GM19468 (cell line): ENCODE measurements around the gene OSBPL5.

Experiments used
- ATAC-seq: cut with Tn5 transposase; IDR thresholded peaks from one replicate; pipeline ENCODE4 v1.9.1; 2021; ENCODE audit warnings: mild to moderate bottlenecking, moderate library complexity, moderate number of reproducible peaks; ENCODE audit not compliant: unreplicated experiment; ENCODE audit errors: extremely low read depth

The OSBPL5 gene, protein sequence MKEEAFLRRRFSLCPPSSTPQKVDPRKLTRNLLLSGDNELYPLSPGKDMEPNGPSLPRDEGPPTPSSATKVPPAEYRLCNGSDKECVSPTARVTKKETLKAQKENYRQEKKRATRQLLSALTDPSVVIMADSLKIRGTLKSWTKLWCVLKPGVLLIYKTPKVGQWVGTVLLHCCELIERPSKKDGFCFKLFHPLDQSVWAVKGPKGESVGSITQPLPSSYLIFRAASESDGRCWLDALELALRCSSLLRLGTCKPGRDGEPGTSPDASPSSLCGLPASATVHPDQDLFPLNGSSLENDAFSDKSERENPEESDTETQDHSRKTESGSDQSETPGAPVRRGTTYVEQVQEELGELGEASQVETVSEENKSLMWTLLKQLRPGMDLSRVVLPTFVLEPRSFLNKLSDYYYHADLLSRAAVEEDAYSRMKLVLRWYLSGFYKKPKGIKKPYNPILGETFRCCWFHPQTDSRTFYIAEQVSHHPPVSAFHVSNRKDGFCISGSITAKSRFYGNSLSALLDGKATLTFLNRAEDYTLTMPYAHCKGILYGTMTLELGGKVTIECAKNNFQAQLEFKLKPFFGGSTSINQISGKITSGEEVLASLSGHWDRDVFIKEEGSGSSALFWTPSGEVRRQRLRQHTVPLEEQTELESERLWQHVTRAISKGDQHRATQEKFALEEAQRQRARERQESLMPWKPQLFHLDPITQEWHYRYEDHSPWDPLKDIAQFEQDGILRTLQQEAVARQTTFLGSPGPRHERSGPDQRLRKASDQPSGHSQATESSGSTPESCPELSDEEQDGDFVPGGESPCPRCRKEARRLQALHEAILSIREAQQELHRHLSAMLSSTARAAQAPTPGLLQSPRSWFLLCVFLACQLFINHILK

DNA sequence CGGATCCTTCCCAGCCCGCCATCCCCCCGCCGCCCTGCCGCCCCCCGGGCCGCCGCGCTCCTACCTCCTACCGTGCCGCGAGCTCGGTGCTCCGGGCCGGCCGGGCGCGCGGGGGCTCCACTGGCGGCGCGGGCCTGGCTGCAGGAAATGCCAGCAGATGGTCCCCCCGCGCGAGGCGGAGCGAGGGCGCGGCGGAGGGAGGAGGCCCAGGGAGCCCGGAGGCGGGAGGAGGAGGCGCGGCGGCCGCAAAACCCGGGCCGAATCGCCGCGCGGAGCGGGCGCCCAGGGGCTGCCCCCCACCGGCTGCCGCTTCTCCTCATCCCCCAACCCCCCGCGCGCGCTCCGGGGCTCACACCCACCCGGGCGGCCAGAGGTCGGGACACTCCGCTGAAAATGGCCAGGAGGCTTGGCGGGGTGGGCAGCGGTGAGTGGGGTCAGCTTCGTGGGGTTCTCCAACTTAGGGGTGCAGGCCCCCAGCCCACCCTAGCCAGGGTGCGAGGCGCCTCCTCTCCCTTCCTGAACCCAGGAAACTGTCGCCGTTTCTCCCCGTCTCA is at the start of gene OSBPL5:
Gene OSBPL5 (minus strand): TSS at position 159 of the 554 bp plus-strand sequence. CDS start 36,162 bp downstream, outside the sequence.
- ATAC-seq = no peak

DNA sequence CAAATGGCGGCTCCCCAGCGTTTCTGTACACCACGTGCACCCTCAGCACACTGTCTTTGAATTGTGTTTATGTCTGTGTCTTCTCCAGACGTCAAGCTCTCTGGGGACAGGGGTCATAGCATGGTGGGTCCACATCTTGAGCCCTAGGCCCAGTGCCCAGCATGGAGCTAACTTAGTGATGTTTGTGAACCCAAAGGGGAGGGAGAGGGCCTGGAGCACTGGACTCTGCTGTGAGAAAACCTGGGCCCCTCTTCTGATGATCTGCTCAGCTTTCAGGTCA is 49.2 kb upstream of the OSBPL5 start:
- ATAC-seq = no peak

DNA sequence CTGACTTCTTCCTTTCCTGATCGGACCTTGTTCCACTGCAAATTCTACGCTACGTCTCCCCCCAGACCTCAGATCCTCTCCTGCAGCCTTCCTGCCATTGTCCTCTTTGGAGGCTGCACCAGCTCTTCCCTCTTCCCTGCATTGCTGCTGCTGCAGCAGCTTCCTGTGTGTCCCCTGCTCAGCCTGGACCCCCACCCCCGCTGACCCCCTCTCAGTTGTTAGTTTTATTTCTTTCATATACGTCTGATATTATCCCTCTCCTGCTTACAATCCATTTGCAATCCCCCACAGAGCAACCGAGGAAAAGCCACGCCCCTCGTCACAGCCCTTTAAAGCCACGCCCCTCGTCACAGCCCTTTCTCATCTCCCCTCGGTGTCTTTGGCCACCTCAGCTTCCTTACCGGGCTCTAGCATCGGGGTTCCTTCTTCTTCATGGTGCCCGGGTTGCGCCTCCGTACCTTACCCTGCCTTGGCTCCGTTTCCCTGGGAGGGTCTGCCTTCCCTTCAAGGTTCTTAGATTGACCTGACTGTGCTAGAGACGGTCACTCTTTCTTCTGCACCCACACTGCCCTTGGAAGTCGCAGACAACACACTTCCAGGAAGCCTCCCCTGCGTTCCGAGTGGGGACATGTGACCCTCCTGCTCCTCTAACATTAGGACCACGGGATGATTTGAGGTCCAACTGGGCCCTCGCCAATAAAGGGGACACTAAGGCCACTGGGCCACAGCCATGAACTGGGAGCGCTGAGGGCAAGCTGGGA is 48.7 kb upstream of the OSBPL5 start:
- no peak for ATAC-seq

DNA sequence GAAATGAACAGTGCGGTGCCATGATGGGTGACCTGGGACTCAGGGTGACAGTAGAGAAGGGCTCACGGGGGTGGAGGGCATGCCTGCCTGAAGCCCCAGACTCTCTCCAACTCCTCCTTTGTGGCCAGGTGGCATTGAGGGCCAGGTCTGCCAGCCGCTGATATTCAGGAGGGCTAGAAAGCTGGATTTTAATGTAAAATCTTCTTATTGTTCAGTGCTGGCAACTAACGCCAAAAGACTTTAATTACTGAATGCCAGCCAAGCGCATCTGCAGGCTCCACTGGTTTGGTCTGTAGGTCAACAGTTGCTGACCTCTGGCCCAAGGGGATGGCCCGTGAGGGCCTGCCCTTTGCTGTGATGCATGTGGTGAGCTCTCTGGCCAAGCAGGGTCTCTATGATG is 43.2 kb upstream of the OSBPL5 start:
- ATAC-seq = no peak

DNA sequence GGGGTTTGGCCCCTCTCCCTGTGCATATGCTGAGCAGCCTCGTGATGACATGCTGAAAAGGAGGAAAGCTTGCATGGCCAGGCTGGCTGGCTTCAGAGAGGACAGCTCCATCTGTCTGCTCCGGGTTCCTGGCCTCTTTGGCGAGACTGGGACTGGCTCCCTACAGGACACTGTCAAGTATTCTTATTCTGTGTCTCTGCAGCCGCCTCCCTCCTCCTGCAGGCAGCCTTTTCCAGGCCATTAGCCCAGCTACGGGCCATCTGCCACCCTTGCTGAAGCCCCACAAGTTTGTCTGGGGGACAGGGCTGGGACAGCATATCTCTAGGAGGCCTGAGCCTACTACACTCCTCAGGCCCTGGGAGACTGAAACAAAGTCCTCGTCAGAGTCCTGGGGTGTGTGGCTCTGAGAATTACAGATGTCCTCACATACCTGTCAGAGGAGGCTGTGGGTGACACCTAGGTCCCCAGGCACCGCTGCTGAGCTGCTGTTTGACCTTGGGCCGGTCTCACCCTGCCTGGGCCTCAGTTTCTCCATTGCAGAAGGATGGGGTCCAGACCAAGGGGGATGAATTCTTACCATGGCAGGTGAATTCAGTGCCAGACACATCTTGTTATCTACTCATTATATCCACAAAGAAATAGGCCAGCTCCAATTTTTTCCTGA is 42.5 kb upstream of the OSBPL5 start:
- ATAC-seq = no peak

DNA sequence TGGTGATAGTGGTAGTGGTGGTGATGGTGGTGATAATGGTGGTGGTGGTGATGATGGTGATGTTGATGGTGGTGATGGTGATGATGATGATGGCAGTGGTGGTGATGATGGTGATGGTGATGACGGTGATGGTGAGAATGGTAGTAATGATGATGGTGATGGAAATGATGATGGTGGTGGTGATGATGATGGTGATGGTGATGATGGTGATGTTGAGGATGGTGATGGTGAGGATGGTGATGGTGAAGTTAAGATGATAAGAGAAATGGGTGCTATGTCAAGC is 41.8 kb upstream of the OSBPL5 start:
- ATAC-seq = no peak

DNA sequence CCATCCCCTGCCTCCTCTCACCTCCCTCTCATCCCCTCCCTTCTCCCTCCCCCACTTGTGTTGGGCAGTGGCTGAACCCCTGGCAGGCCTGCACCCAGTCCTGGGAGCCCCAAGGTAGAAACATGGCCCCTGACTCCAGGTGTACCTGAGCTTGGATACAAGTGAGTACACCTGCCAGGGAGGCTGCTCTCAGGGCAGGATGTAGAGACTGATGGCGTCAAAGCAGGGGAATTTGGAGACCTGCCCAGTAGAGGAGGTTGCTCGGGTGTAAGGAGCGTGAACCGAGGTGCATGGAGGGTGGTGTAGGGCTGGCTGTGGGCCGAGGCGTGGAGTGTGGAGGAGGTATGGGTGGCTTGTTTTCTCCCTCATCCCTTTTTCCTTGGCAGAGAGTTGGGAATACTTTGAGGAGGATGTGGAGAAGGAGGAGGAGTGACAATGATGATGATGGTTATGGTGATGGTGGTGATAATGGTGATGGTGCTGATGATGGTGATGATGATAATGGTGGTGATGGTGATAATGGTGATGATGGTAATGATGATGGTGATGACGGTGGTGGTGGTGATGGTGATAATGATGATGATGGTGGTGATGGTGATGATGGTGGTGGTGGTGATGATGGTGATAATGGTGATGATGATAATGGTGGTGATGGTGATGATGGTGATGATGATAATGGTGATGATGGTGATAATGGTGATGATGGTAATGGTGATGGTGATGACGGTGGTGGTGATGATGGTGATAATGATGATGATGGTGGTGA is 41.2 kb upstream of the OSBPL5 start:
- ATAC-seq = no peak

DNA sequence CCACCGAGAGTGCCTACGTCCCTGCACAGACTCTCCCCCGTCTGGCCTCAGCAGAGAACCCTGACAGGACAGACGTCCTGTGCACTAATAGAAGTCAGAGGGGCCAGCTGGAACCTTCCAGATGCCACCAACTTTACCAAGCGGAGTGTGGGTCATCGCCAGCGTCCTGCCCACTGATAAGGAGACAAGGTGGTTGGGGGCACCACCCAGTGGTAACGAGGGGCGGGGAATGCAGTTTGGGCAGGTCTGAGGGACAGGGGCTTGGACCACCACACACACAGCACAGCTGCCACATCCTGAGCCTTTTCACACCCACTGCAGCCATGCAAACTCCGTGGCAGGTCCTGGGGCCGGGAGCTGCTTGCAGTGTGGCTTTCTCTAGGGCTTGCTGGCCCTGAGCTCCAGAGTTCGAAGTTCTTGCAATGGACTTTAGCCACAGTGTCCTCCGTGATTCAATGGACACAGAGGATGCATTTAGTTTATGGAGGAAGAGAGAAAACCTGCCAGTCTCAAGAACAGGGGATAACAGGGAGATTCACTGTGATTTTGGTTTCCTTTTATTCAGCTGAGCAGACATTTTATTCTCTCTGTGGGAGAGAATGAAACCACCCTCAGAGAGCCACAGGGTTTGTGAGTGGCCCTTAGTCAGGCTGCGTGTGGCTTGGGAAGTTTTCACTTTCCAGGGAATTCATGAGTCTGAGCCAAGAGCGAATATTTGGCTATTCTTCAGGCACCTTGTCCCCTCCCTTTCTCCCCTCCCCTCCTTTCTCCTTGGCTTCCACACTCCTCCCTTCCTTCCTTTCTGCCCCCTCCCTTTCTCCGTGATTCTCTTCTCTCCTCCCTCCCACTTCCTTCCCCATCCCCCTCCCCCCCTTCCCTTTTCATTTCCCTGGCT is 40.4 kb upstream of the OSBPL5 start:
- no peak for ATAC-seq

DNA sequence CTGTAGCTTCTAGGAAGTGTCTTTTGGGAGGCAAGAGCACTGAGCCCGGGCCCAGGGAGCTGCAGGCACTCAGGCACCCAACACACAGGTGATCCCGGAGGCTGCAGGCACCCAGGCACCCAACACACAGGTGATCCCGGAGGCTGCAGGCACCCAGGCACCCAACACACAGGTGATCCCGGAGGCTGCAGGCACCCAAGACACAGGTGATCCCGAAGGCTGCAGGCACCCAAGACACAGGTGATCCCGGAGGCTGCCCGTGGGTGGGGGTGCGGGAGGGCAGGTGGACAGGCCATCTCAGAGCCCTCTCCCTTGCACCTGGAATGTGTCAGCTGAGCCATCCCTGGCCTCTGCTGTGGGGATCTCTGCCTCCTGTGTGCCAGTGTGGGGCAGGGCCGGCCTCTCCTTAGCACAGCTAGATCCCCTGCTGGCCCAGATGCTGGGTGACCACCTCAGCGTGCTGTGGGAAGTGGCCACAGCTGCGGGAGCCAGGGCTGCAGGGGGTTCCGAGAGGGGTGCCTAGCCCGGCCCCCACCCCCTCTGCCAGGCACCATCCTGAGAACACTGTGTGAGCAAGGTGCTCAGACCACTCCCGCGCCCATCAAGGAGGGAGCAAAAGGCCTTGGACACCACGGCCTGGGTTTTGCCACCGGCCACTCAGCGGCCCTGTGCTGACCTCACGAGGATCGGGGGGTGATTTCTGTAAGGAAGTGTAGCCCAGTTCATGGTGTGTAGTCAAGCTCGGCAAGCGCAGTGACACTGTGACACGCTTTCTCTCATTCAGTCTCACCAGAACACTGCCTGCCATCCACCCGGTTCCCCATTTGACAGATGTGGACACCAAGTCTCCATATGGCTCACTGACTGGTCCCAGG is 39.3 kb upstream of the OSBPL5 start:
- no peak for ATAC-seq

DNA sequence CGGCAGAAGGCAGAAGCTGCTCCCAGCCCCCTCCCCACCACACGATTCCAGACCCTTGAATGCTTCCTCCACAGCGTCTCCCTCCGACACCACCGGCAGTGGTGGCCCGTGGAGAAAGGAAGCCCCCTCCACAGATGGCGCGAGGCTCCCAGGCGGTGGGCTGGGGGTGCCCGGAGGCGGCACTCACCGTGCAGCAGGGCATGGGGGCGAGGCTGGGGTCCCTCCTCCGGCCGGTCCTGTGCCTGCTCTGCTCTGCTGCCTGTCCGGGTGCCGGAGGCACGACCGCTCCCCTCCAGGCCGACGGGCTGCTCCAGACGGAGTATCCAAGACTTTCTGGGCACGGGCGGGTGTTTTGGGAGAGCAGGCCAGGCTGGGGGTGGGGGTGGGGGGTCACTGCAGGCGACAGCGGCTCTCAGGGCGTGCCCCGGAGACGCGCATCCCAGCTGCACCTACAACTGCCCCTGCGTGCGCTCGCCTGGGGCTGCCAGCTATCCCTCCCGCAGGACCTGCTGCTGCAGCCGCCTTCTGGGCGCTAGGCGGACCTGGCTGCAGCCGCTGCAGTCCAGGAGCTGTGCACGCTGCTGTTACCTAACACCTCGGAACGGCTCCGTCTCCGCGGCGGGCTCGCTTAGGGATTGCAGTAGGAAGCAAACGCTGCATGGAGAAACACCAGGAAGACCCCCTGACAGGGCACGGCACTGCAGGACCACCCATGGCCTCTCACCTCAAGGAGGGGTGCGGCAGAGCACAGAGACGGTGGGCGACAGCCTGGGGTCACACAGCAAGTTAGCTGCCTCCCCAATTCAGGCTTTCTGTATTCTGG is 38.3 kb upstream of the OSBPL5 start:
- no peak for ATAC-seq

DNA sequence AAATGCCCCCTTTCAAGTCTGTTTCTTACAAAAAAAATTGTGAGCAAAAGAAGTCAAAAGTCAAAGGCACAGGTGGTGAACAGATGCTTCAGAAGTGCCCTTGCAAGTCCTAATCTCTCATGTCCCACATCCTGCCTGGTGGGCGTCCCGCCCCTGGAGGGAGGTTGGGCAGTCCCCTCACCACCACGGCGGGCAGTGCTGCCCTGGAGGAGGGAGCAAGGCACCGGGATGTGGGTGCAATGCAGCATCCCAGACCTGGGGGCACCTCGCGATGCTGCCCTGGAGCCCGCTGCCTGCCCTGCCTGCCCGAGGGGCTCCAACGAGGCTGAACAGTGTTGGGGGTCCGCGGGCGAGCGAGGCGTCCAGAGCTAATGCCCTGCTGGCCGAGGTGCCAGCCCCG is 37.6 kb upstream of the OSBPL5 start:
- ATAC-seq = no peak

DNA sequence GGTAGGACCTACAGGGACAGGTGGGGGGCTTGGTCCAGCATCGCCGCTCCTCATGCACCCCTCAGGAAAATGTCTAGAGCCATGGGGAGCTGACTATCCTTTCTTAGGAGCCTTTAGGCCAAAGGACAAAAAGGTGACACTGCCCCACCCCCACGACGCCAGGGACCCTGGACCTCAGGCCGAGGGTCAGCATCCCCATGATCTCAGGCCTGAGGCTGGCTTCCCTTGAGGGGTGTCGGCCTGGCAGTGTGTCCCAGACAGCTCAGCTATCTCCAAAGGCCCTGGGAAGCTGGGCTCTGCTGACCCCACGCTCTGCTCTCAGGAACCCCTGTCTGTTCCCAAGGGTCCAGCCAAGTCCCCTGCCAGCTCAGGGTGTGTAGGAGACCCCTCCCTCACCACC is 37.2 kb upstream of the OSBPL5 start:
- no peak for ATAC-seq

DNA sequence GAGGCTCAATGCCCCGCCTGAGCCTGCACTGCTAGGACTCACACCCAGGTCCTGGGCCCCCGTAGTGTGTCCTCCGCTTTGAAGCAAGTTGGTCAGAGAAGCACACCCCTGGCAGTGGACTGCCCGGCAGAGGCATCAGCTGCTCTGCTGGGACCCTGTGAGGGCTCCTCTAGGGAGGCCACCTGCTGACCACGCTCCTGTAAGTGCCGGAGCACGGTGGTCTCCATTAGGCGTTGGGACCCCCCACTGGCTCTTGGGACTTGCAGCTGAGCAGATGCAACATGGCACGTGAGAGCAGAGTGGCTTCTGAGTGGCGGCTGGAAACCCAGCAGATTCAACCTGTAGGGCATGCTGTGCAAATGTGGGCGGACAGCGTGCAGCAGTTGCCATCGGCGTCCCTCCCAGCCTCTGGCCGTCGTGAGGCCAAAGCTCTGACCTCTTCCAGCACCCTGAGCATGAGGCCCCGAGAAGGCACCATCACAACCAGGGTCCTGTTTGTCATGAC is 36.6 kb upstream of the OSBPL5 start:
- no peak for ATAC-seq

DNA sequence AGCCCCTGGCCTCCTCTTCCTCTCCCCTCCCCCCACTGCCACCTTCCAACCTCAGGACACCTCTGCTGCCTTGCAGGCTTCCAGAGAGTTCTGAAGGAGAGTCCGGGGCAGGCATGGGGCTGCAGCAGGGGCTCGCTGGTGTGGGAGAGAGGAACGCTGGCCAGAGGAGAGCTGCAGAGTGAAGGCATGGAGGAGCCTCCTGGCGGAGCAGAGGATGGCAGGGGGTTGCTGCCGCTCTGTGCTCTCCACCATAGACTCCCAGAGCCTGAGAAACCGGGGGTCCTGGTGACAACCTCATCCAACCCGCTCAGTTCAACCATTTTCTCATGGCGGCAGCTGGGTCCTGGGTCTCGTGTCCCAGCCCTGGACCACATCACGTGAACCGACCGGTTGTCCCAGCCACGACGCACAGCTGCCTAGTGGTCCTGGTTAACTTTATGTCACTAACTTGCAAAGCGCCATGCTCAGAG is 36.0 kb upstream of the OSBPL5 start:
- no peak for ATAC-seq

DNA sequence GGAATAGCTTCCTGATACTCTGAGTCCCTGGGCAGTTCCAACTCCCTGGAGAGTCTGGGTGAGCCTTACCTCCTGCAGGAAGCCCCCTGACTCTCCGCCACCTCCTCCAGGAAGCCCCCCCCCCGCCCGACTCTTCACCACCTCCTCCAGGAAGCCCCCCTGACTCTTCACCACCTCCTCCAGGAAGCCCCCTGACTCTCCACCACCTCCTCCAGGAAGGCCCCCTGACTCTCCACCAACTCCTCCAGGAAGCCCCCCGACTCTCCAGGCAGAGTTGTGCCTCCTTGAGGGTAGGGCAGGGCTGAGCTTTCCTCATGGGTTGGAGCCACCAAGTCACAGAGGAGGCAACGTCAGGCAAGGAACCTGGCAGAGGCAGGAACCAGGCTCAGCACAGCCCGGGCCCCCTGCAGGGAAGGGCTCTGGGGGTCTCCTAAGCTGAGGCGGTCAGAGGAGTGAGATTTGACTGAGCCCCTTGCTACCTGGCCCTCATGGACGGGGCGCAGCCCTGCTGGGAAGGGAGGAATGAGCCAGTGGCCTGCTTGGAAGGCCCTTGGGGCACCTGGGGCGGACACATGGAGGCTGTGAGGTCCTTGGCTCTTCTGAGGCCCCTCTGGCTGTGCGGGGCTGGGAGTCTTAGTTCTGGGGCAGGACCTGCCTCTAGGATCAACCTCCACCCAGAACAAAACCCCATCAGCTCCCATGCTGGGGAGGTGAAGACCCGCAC is 35.4 kb upstream of the OSBPL5 start:
- ATAC-seq = no peak
